ENCODE results near the gene CREBRF.

CREBRF gene

GRCh38 chr5:173161148-173161547, 105.0 kb downstream of the CREBRF start:
- no peak for DNase-seq

- no peak for DNase-seq
These were observed 107.1 kb downstream of the CREBRF start for GRCh38 chr5:173163219-173163618.

GRCh38 chr5:173165177-173166016, 109.2 kb downstream of the CREBRF start:
- DNase-seq = no peak

GRCh38 chr5:173172166-173172565, 116.0 kb downstream of the CREBRF start:
- DNase-seq = no peak

- DNase-seq = no peak
These were observed 119.4 kb downstream of the CREBRF start for GRCh38 chr5:173175523-173175922.

GRCh38 chr5:173178369-173178910, 122.3 kb downstream of the CREBRF start:
- no peak for DNase-seq

GRCh38 chr5:173180331-173180730, 124.2 kb downstream of the CREBRF start:
- no peak for DNase-seq

GRCh38 chr5:173187054-173187743, 131.0 kb downstream of the CREBRF start:
- DNase-seq = no peak

GRCh38 chr5:173188280-173188679, 132.1 kb downstream of the CREBRF start:
- no peak for DNase-seq

All from left hindlimb (tissue), 1 donor.